ENCODE data around the gene FZD2. TPM values are rescaled to one million over a fixed set of nuclear protein-coding genes. Genes with fewer than 3 reads are reported as not detected.

Gene FZD2
- total and polyA plus RNA-seq, 2 of the 13 experiments (the other 11 are each of a cell fraction or from before 2014, with no cell fraction given), result 0.07 to 0.13 TPM

DNA sequence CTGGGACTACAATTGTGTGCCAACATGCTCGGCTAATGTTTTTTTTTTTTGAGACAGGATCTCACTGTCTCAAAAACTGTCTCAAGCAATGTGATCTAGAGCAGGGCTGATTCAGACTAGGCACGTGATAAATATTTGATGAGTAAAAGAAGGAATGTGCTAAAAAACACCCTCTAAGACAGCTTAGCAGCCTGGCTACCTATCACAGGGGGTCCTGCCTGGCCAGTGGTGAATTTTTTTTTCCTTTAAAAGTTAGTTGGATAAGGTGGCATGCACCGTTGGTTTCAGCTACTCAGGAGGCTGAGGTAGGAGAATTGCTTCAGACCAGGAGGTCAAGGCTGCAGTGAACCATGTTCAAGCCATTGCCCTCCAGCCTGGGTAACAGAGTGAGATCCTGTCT lies 39.3 kb upstream of the FZD2 start:
- H3K27ac ChIP-seq (ENCODE audit: extremely low read length, insufficient read depth, low read length), result no peak overlapping the region
- FAIRE-seq, result no peak
- ChIA-PET CTCF (ENCODE audit: low intra/inter-chr PET ratio, low total read pairs) (no interaction called here), POLR2A (no interaction called here)
- H3K36me3 ChIP-seq (replicated peaks in 1 of 2; ENCODE audit: control insufficient read depth in 1 of 2, insufficient read depth in 2 of 2, low read length in 2 of 2), result no peaks in the 10 kb centered on the region
- no peak for ATAC-seq
- no peaks in the 10 kb centered on the region for H4K20me1 ChIP-seq (ENCODE audit: insufficient read depth, low read length)
- no peak overlapping the region for H3K4me2 ChIP-seq (ENCODE audit: low read depth, low read length)
- H3K4me1 ChIP-seq (ENCODE audit: insufficient read depth, low read length), result peaks cover 16% of the 10 kb centered on the region
- DNase-seq (ENCODE audit: low spot score), result no peak
- BruUV-seq (replicated peaks), result no TSS peak
- no peaks in the 10 kb centered on the region; a peak in 2 of 5 replicates for H3K27me3 ChIP-seq (ENCODE audit: control insufficient read depth in 1 of 2, insufficient read depth in 2 of 2, low read length in 2 of 2)
- no peak overlapping the region for H2AFZ ChIP-seq (ENCODE audit: low read length)
- H3K4me3 ChIP-seq (replicated peaks in 1 of 3; ENCODE audit: insufficient read depth in 1 of 3, low read depth in 2 of 3, low read length in 3 of 3), result no peak overlapping the region
- 2% methylated on average over 3 of the region's 3 CpGs for WGBS (ENCODE audit: low lambda C conversion rate)
- no peaks in the 10 kb centered on the region for H3K79me2 ChIP-seq (ENCODE audit: insufficient read depth, low read length)
- H3K9me3 ChIP-seq (ENCODE audit: low read length), result no peaks in the 10 kb centered on the region
- no peak overlapping the region for H3K9ac ChIP-seq (ENCODE audit: insufficient read depth, low read depth, low read length)
- TF ChIP-seq HOXA9 (CRISPR knock-in tag; IDR thresholded peaks at IDR 0.05; ENCODE audit: borderline replicate concordance), result no peak
- no peak for TF ChIP-seq ZNF616 (CRISPR knock-in tag; IDR thresholded peaks at IDR 0.05; ENCODE audit: low read depth)
- TF ChIP-seq PAF1 (CRISPR knock-in tag; IDR thresholded peaks at IDR 0.05), result no peak
- TF ChIP-seq DNMT3B (CRISPR knock-in tag; conservative IDR thresholded peaks at IDR 0.05), result no peak
- TF ChIP-seq ZEB1 (IDR thresholded peaks at IDR 0.05; ENCODE audit: insufficient replicate concordance, low read depth), result no peak
- TF ChIP-seq, protein P1, sequence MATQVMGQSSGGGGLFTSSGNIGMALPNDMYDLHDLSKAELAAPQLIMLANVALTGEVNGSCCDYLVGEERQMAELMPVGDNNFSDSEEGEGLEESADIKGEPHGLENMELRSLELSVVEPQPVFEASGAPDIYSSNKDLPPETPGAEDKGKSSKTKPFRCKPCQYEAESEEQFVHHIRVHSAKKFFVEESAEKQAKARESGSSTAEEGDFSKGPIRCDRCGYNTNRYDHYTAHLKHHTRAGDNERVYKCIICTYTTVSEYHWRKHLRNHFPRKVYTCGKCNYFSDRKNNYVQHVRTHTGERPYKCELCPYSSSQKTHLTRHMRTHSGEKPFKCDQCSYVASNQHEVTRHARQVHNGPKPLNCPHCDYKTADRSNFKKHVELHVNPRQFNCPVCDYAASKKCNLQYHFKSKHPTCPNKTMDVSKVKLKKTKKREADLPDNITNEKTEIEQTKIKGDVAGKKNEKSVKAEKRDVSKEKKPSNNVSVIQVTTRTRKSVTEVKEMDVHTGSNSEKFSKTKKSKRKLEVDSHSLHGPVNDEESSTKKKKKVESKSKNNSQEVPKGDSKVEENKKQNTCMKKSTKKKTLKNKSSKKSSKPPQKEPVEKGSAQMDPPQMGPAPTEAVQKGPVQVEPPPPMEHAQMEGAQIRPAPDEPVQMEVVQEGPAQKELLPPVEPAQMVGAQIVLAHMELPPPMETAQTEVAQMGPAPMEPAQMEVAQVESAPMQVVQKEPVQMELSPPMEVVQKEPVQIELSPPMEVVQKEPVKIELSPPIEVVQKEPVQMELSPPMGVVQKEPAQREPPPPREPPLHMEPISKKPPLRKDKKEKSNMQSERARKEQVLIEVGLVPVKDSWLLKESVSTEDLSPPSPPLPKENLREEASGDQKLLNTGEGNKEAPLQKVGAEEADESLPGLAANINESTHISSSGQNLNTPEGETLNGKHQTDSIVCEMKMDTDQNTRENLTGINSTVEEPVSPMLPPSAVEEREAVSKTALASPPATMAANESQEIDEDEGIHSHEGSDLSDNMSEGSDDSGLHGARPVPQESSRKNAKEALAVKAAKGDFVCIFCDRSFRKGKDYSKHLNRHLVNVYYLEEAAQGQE (IDR thresholded peaks at IDR 0.05; ENCODE audit: borderline replicate concordance in 1 of 2, low read depth in 1 of 2, low read length in 2 of 2), result no peak
- no peak for TF ChIP-seq SP140L (CRISPR knock-in tag; IDR thresholded peaks at IDR 0.05; ENCODE audit: borderline replicate concordance)
- TF ChIP-seq ZNF468 (CRISPR knock-in tag; IDR thresholded peaks at IDR 0.05), result no peak
- TF ChIP-seq JARID2 (CRISPR knock-in tag; IDR thresholded peaks at IDR 0.05; ENCODE audit: insufficient replicate concordance), result no peak
- no peak for TF ChIP-seq CHCHD3 (CRISPR knock-in tag; IDR thresholded peaks at IDR 0.05)
- in situ Hi-C loops (cut with HindIII; ENCODE audit: extremely low pct_ligation_motif_present, low pct_unique_long_range_greater_than_20kb), result no loop called here
- intact Hi-C loops (cut with micrococcal nuclease; ENCODE audit: unreplicated experiment), result no loop called here
